Kidney (tissue), 14 donors: ENCODE results near the gene UAP1L1. TPM values are rescaled to one million over a fixed set of nuclear protein-coding genes. Genes with fewer than 3 reads are reported as not detected.

Experiments
- DNase-seq, 5 donors: peaks; one replicate each; pipeline ENCODE4 v3.0.0-alpha.2; 2013 to 2020
- FAIRE-seq: peaks from 2 replicates; lab custom pipeline; 2012; peaks lifted over from hg19 to GRCh38; lab: Jason Lieb, UNC
- H3K27ac ChIP-seq, 2 donors: one replicate each; pipeline ENCODE4 v1.7.0; 2013; ENCODE audit warnings: low read depth in 2 of 2, low read length in 2 of 2, inconsistent platforms in 1 of 2
- H3K27me3 ChIP-seq: one replicate; pipeline ENCODE4 v1.7.1; 2013; ENCODE audit warnings: low read length, inconsistent platforms; ENCODE audit not compliant: control insufficient read depth, insufficient read depth
- H3K36me3 ChIP-seq, 3 donors: one replicate each; pipeline versions ENCODE4 v1.7.0 to v1.7.1; 2013; ENCODE audit warnings: low read length in 3 of 3, control low read depth in 1 of 3, inconsistent platforms in 1 of 3; ENCODE audit not compliant: insufficient read depth in 3 of 3, control insufficient read depth in 2 of 3
- H3K4me1 ChIP-seq, 3 donors: one replicate each; pipeline versions ENCODE4 v1.7.0 to v1.7.1; 2013; ENCODE audit warnings: low read length in 3 of 3, inconsistent platforms in 1 of 3, low read depth in 1 of 3; ENCODE audit not compliant: control insufficient read depth in 2 of 3, insufficient read depth in 2 of 3
- H3K4me3 ChIP-seq, 3 donors: one replicate each; pipeline versions ENCODE4 v1.7.0 to v1.8.1; 2013; ENCODE audit warnings: low read length in 3 of 3, control low read depth in 1 of 3, inconsistent platforms in 1 of 3
- H3K9ac ChIP-seq, 3 donors: one replicate each; pipeline versions ENCODE4 v1.7.0 to v1.7.1; 2013; ENCODE audit warnings: low read length in 3 of 3, control low read depth in 1 of 3, inconsistent platforms in 1 of 3
- H3K9me3 ChIP-seq, 3 donors: one replicate each; pipeline versions ENCODE4 v1.7.0 to v1.7.1; 2013; ENCODE audit warnings: low read length in 3 of 3, control low read depth in 1 of 3, inconsistent platforms in 1 of 3; ENCODE audit not compliant: control insufficient read depth in 2 of 3, insufficient read depth in 1 of 3
- CTCF ChIP-seq: IDR thresholded peaks from 3 replicates; pipeline ENCODE4 v1.5.1; 2012; ENCODE audit warnings: mild to moderate bottlenecking, moderate library complexity, borderline replicate concordance; ENCODE audit not compliant: insufficient read depth; ENCODE audit errors: extremely low read depth
- intact Hi-C: fragments of 100-400 bp; cut with DNase I; formaldehyde crosslinking; loops from one replicate; pipeline ENCODE4 v1.11.1; 2022
- polyA plus RNA-seq: library from polyadenylated mRNA; stranded (reverse); fragments of 350-450 nt; fragmentation: Illumina TruSeq; extraction: RNeasy Lipid Tissue Mini Kit (QIAGEN cat#74804); gene quantifications from one replicate; pipeline ENCODE4 v1.2.3, GENCODE V29; 2014; ENCODE audit warnings: low read depth, low replicate concordance; ENCODE audit not compliant: insufficient read depth
- total RNA-seq: library from RNA; stranded (reverse); fragmentation: NEBNext Ultra II Directional; extraction: Animal tissue kit (Norgen Biotek cat#: 25700); gene quantifications from one replicate; pipeline ENCODE4 v1.2.1, GENCODE V29; 2021
- donor health status: control.
- donor health status: control.
- donor health status: control.
- donor health status: control.
- donor health status: control.
- donor health status: DM: yes; HTN: yes; CAD: no.
- donor health status: Normal renal cell carcinoma (clear cell type).

The UAP1L1 gene
- total and polyA plus RNA-seq, 2 donors from 2014 or later, result 12.7 to 14.4 TPM

GRCh38 chr9:137068539-137069507 is 8.5 kb upstream of the UAP1L1 start:
- H3K27ac ChIP-seq, result no peak overlapping the region
- H3K4me1 ChIP-seq, result peaks cover 0 to 11% (median 4%) of the 10 kb centered on the region in 3 donors
- FAIRE-seq (no peak), DNase-seq (peak in 1 of 5 donors; percentile 53)
- H3K9me3 ChIP-seq, result no peaks in the 10 kb centered on the region
- H3K9ac ChIP-seq, result no peak overlapping the region
- H3K36me3 ChIP-seq, result no peaks in the 10 kb centered on the region
- TF ChIP-seq CTCF, result no peak
- H3K4me3 ChIP-seq, result no peak overlapping the region
- intact Hi-C loops, result no loop called here
- no peaks in the 10 kb centered on the region for H3K27me3 ChIP-seq

- Histone ChIP-seq H3K27me3 (no peaks in the 10 kb centered on the region), H3K4me1 (peaks cover 0 to 10% (median 4%) of the 10 kb centered on the region in 3 donors), H3K9me3 (no peaks in the 10 kb centered on the region), H3K9ac (no peak overlapping the region), H3K36me3 (no peaks in the 10 kb centered on the region), H3K4me3 (no peak overlapping the region), H3K27ac (no peak overlapping the region)
- intact Hi-C loops, result no loop called here
- TF ChIP-seq CTCF, result no peak
- DNase-seq, result peak in 3 of 5 donors; percentile 33 to 84 (median 61)
- no peak for FAIRE-seq
Observed at GRCh38 chr9:137069508-137070091, 7.7 kb upstream of the UAP1L1 start.

GRCh38 chr9:137070201-137070905 is 7.0 kb upstream of the UAP1L1 start, which contains the start of gene SAPCD2:
Gene SAPCD2, minus strand, starts transcription at chr9:137070557. Its CDS starts 97 bp downstream, at chr9:137070460.
- no peaks in the 10 kb centered on the region for H3K27me3 ChIP-seq
- no peaks in the 10 kb centered on the region for H3K36me3 ChIP-seq
- FAIRE-seq (peak; percentile 15), DNase-seq (peak; percentile 91 to 96 (median 94))
- H3K9ac ChIP-seq, result peak within 1 kb of the TSS in 2 of 3 donors; percentile 19 to 56
- no peak for TF ChIP-seq CTCF
- H3K4me3 ChIP-seq, result peak within 1 kb of the TSS in 1 of 3 donors; percentile 31
- intact Hi-C loops, result no loop called here
- H3K27ac ChIP-seq, result peak within 1 kb of the TSS; percentile 51 to 78
- H3K4me1 ChIP-seq, result peaks cover 0 to 10% (median 4%) of the 10 kb centered on the region in 3 donors
- H3K9me3 ChIP-seq, result no peaks in the 10 kb centered on the region
